ENCODE measurements around the gene HSF4. TPM values are rescaled to one million over a fixed set of nuclear protein-coding genes. Genes with fewer than 3 reads are reported as not detected.

HSF4 gene
- total RNA-seq, 1 experiment from 2014 or later = 1.2 TPM

DNA sequence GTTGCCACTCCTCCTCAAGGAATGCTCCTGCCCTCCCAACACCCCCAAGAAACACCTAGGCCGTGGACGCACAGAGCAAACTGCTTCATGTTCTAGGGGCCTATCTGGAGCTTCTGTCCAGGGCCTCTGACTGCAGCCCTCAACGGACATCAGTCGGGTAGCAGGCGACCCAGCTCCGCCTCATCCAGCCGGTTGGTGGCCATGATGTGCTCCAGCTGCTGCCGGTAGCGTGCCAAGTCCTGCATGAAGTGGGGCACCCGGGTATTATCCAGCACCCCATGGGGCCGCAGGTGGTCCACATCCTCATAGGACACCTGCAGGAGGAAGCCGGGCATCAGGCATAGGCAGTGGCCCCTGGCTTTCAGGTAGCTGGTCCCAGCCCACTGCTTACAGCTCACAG lies 12.1 kb downstream of the HSF4 start:
- Histone ChIP-seq H2BK5ac (ENCODE audit: insufficient read length, low read length) (no peak overlapping the region), H3K23ac (ENCODE audit: insufficient read length, low read depth, low read length) (no peak overlapping the region), H4K20me1 (ENCODE audit: control insufficient read depth, insufficient read depth, insufficient read length) (no peaks in the 10 kb centered on the region), H4K5ac (ENCODE audit: insufficient read length, low read depth, low read length) (no peak overlapping the region), H2BK20ac (ENCODE audit: low read depth, low read length, poor library complexity, severe bottlenecking) (no peak overlapping the region), H3K79me2 (ENCODE audit: insufficient read depth, low read length) (no peaks in the 10 kb centered on the region), H2AFZ (ENCODE audit: low read length) (no peak overlapping the region), H3T11ph (ENCODE audit: low read length) (no peak overlapping the region), H3K9me3 (ENCODE audit: control insufficient read depth, low read depth, low read length) (no peaks in the 10 kb centered on the region), H2BK15ac (ENCODE audit: low read depth, low read length) (no peak overlapping the region), H4K8ac (replicated peaks; ENCODE audit: insufficient read length, low read depth, low read length) (no peak overlapping the region), H2BK12ac (ENCODE audit: insufficient read length, low read depth, low read length) (no peak overlapping the region), H3K27ac (ENCODE audit: insufficient read length, low read depth, low read length) (no peak overlapping the region), H2AK5ac (ENCODE audit: insufficient read length, low read length) (no peak overlapping the region), H3K9ac (ENCODE audit: extremely low read depth, insufficient read length, low read length) (no peak overlapping the region), H3K4me2 (ENCODE audit: insufficient read depth, insufficient read length, low read length) (no peak overlapping the region), H3K4ac (ENCODE audit: low read depth, low read length) (no peak overlapping the region), H3K4me1 (ENCODE audit: insufficient read depth, low read length) (peaks cover 2% of the 10 kb centered on the region; the same call in 1 of the 2 replicates), H3K18ac (ENCODE audit: insufficient read length, low read depth, low read length) (no peak overlapping the region), H3K79me1 (ENCODE audit: insufficient read depth, low read depth, low read length, poor library complexity, severe bottlenecking) (no peaks in the 10 kb centered on the region), H3K27me3 (ENCODE audit: insufficient read depth, low read length) (peaks cover 21% of the 10 kb centered on the region; the same call in 1 of the 2 replicates), H3K14ac (ENCODE audit: insufficient read depth, low read length) (no peak overlapping the region), H4K91ac (ENCODE audit: insufficient read length, low read depth, low read length) (no peak overlapping the region), H3K23me2 (ENCODE audit: insufficient read length, low read depth, low read length, poor library complexity, severe bottlenecking) (peaks cover 17% of the 10 kb centered on the region), H3K56ac (ENCODE audit: insufficient read length, low read depth, low read length) (no peak overlapping the region), H2BK120ac (ENCODE audit: low read depth, low read length, poor library complexity, severe bottlenecking) (no peak overlapping the region)
- no peaks in the 10 kb centered on the region; a peak in 1 of 5 replicates for H3K9me3 Mint-ChIP-seq
- peaks cover 0 to 7% (median 6%) of the 10 kb centered on the region in 3 experiments; a peak in 2 of 7 replicates for H3K36me3 Mint-ChIP-seq (ENCODE audit: insufficient read depth in 1 of 3, low read depth in 3 of 3)
- no peak overlapping the region; a peak in 1 of 5 replicates for H3K4me3 Mint-ChIP-seq
- WGBS (ENCODE audit: extremely low coverage, insufficient read length, low lambda C conversion rate) = no CpG with 5 or more reads among the region's 12 CpGs
- H3K27ac Mint-ChIP-seq = no peak overlapping the region
- no peak for DNase-seq
- peaks cover 28% of the 10 kb centered on the region in 2 experiments for H3K4me1 Mint-ChIP-seq
- TF ChIP-seq CTCF (conservative IDR thresholded peaks at IDR 0.05) = no peak
- peaks cover 58% of the 10 kb centered on the region for H3K27me3 Mint-ChIP-seq (ENCODE audit: low read depth)

All from H9 (cell line).